Measurements from ENCODE around the gene NFIX. TPM values are rescaled to one million over a fixed set of nuclear protein-coding genes. Genes with fewer than 3 reads are reported as not detected.

NFIX gene
- polyA plus RNA-seq, 1 donor (not counting 4 experiments of a cell fraction or from before 2014, with no cell fraction given), result 5.2 TPM

- Histone ChIP-seq H2AFZ (ENCODE audit: control insufficient read depth, low read length) (peak overlapping the region; percentile 50), H3K4me3 (ENCODE audit: control insufficient read depth in 2 of 3, extremely low read depth in 1 of 3, insufficient read depth in 2 of 3, low read depth in 1 of 3, low read length in 3 of 3) (peak overlapping the region in 2 of 3 experiments; percentile 72 to 74), H3K36me3 (ENCODE audit: control insufficient read depth in 2 of 2, extremely low read depth in 1 of 2, insufficient read depth in 2 of 2, low read length in 2 of 2) (no peaks in the 10 kb centered on the region), H3K9ac (ENCODE audit: control insufficient read depth, extremely low read depth, insufficient read depth, low read length) (peak overlapping the region; percentile 78), H3K4me1 (ENCODE audit: control insufficient read depth, extremely low read depth, insufficient read depth, low read length) (peaks cover 86% of the 10 kb centered on the region), H4K20me1 (ENCODE audit: control insufficient read depth, extremely low read depth, insufficient read depth, low read length) (no peaks in the 10 kb centered on the region), H3K4me2 (ENCODE audit: control insufficient read depth, extremely low read depth, insufficient read depth, low read depth, low read length) (peak overlapping the region; percentile 86), H3K27me3 (ENCODE audit: control insufficient read depth, extremely low read depth, insufficient read depth, low read length) (no peaks in the 10 kb centered on the region), H3K9me1 (ENCODE audit: control insufficient read depth, extremely low read depth, insufficient read depth, low read length) (no peaks in the 10 kb centered on the region), H3K9me3 (ENCODE audit: control insufficient read depth, low read depth, low read length) (no peaks in the 10 kb centered on the region), H3K79me2 (ENCODE audit: control insufficient read depth, insufficient read depth, low read length) (peaks cover 80% of the 10 kb centered on the region), H3K27ac (ENCODE audit: control insufficient read depth, insufficient read depth, low read length) (peak overlapping the region; percentile 95)
- TF ChIP-seq EZH2 (IDR thresholded peaks at IDR 0.05; ENCODE audit: low read length), result no peak
- no peak for TF ChIP-seq CTCF (optimal IDR thresholded peaks at IDR 0.05 in 1 of 3, IDR thresholded peaks at IDR 0.05 in 1 of 3, conservative IDR thresholded peaks at IDR 0.05 in 1 of 3; ENCODE audit: extremely low read depth in 1 of 3, insufficient read depth in 2 of 3, low read length in 3 of 3)
- DNase-seq (ENCODE audit: low read depth, low spot score) (no peak), FAIRE-seq (no peak)
- dilution Hi-C loops (cut with MboI; ENCODE audit: extremely low pct_ligation_motif_present, low sequenced_read_pairs), result no loop called here
Observed at GRCh38 chr19:13018035-13018914, 23.0 kb downstream of the NFIX start.

GRCh38 chr19:13019332-13019731 is 24.1 kb downstream of the NFIX start:
- Histone ChIP-seq H3K9me3 (ENCODE audit: control insufficient read depth, low read depth, low read length) (no peaks in the 10 kb centered on the region), H3K4me3 (ENCODE audit: control insufficient read depth in 2 of 3, extremely low read depth in 1 of 3, insufficient read depth in 2 of 3, low read depth in 1 of 3, low read length in 3 of 3) (peak overlapping the region in 1 of 3 experiments; percentile 25), H3K9me1 (ENCODE audit: control insufficient read depth, extremely low read depth, insufficient read depth, low read length) (no peaks in the 10 kb centered on the region), H3K79me2 (ENCODE audit: control insufficient read depth, insufficient read depth, low read length) (peaks cover 79% of the 10 kb centered on the region), H3K9ac (ENCODE audit: control insufficient read depth, extremely low read depth, insufficient read depth, low read length) (peak overlapping the region; percentile 78), H3K36me3 (ENCODE audit: control insufficient read depth in 2 of 2, extremely low read depth in 1 of 2, insufficient read depth in 2 of 2, low read length in 2 of 2) (no peaks in the 10 kb centered on the region), H3K4me2 (ENCODE audit: control insufficient read depth, extremely low read depth, insufficient read depth, low read depth, low read length) (peak overlapping the region; percentile 86), H3K27me3 (ENCODE audit: control insufficient read depth, extremely low read depth, insufficient read depth, low read length) (no peaks in the 10 kb centered on the region), H4K20me1 (ENCODE audit: control insufficient read depth, extremely low read depth, insufficient read depth, low read length) (no peaks in the 10 kb centered on the region), H3K4me1 (ENCODE audit: control insufficient read depth, extremely low read depth, insufficient read depth, low read length) (peaks cover 84% of the 10 kb centered on the region), H3K27ac (ENCODE audit: control insufficient read depth, insufficient read depth, low read length) (peak overlapping the region; percentile 95), H2AFZ (ENCODE audit: control insufficient read depth, low read length) (no peak overlapping the region)
- DNase-seq (ENCODE audit: low read depth, low spot score) (no peak), FAIRE-seq (no peak)
- no peak for TF ChIP-seq CTCF (optimal IDR thresholded peaks at IDR 0.05 in 1 of 3, IDR thresholded peaks at IDR 0.05 in 1 of 3, conservative IDR thresholded peaks at IDR 0.05 in 1 of 3; ENCODE audit: extremely low read depth in 1 of 3, insufficient read depth in 2 of 3, low read length in 3 of 3)
- no peak for TF ChIP-seq EZH2 (IDR thresholded peaks at IDR 0.05; ENCODE audit: low read length)
- dilution Hi-C loops (cut with MboI; ENCODE audit: extremely low pct_ligation_motif_present, low sequenced_read_pairs), result no loop called here
